Breast epithelium (tissue), 3 donors: ENCODE measurements around the gene CNTN5.

Source experiments
- POLR2A ChIP-seq: fragments of 450-650 bp; IDR thresholded peaks from one replicate; pipeline ENCODE4 v1.6.1; 2016; ENCODE audit warnings: antibody characterized with exemption, mild to moderate bottlenecking, moderate library complexity
- TF ChIP-seq, protein P1 (sequence below), 3 donors: fragments of 450-650 bp; IDR thresholded peaks; one replicate each; pipeline ENCODE4 v1.5.1; 2016 to 2017; ENCODE audit warnings: antibody characterized with exemption in 3 of 3, mild to moderate bottlenecking in 3 of 3, moderate library complexity in 3 of 3

DNA sequence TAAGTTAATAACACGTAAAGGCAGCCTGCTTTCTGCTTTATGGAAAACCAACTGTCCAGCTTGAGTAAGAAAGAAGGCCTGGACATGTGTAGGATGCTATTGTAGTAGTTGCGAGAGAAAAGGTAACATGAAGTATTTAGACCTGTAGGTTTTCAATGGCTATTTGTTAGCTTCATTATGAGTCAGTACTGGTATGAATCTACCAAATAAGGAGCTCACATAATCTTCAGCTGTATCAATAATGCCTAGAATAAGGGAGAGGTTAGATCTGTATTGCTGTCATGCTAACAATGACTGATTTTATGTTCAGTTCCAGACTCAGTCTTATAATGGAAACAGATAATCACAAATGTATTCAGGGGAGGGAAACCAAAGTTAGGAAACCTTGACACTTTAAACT, 550.3 kb downstream of the CNTN5 start:
- TF ChIP-seq, protein P1, sequence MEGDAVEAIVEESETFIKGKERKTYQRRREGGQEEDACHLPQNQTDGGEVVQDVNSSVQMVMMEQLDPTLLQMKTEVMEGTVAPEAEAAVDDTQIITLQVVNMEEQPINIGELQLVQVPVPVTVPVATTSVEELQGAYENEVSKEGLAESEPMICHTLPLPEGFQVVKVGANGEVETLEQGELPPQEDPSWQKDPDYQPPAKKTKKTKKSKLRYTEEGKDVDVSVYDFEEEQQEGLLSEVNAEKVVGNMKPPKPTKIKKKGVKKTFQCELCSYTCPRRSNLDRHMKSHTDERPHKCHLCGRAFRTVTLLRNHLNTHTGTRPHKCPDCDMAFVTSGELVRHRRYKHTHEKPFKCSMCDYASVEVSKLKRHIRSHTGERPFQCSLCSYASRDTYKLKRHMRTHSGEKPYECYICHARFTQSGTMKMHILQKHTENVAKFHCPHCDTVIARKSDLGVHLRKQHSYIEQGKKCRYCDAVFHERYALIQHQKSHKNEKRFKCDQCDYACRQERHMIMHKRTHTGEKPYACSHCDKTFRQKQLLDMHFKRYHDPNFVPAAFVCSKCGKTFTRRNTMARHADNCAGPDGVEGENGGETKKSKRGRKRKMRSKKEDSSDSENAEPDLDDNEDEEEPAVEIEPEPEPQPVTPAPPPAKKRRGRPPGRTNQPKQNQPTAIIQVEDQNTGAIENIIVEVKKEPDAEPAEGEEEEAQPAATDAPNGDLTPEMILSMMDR (IDR thresholded peaks at IDR 0.05), result no peak
- no peak for TF ChIP-seq POLR2A
